DND-41 (cell line): ENCODE measurements around the gene PCDHGA1.

Experiments used
- CTCF ChIP-seq: IDR thresholded peaks from 2 replicates; pipeline ENCODE4 v1.5.1; 2012; ENCODE audit warnings: borderline replicate concordance, low read length, moderate library complexity, mild to moderate bottlenecking; ENCODE audit not compliant: poor library complexity, severe bottlenecking; ENCODE audit errors: extremely low read depth
- EZH2 ChIP-seq: IDR thresholded peaks from 3 replicates; pipeline ENCODE4 v1.6.1; 2012; ENCODE audit warnings: borderline replicate concordance, low read depth, mild to moderate bottlenecking, moderate library complexity, low read length, inconsistent platforms; ENCODE audit not compliant: severe bottlenecking

- TF ChIP-seq CTCF (no peak), EZH2 (no peak)
Observed at GRCh38 chr5:141521244-141521781, 191.0 kb downstream of the PCDHGA1 start.
